GM19397 (cell line): ENCODE measurements around the gene NLRP7.

Experiments used
- ATAC-seq: cut with Tn5 transposase; IDR thresholded peaks from one replicate; pipeline ENCODE4 v1.9.1; 2021; ENCODE audit warnings: mild to moderate bottlenecking, moderate library complexity; ENCODE audit not compliant: unreplicated experiment

Gene NLRP7

GRCh38 chr19:54875506-54875905 is 71.8 kb downstream of the NLRP7 start:
- no peak for ATAC-seq

- ATAC-seq = no peak
These were observed 73.3 kb downstream of the NLRP7 start, which contains the start of gene FCAR for GRCh38 chr19:54873990-54874389. Gene FCAR (plus strand): TSS chr19:54874235. CDS start chr19:54874290, 55 bp downstream.
